Neural cell (in vitro differentiated cells): ENCODE data around the gene KRT80. TPM values are rescaled to one million over a fixed set of nuclear protein-coding genes. Genes with fewer than 3 reads are reported as not detected.

ENCODE experiments used
- H2AFZ ChIP-seq: fragments of 200-600, 300-800 bp; sonication (generic), shearing (Covaris generic); 2 replicates; pipeline ENCODE4 v1.6.0; 2014; ENCODE audit warnings: low read depth, mild to moderate bottlenecking, antibody characterized with exemption, low read length, moderate library complexity
- H3F3A ChIP-seq: fragments of 200-600 bp; shearing (Covaris generic); 2 replicates; pipeline ENCODE4 v1.6.1; 2016; ENCODE audit warnings: mild to moderate bottlenecking, moderate library complexity, mixed read lengths, antibody characterized with exemption, low read length; ENCODE audit not compliant: insufficient read depth, poor library complexity, severe bottlenecking
- H3K27ac ChIP-seq: fragments of 200-600, 300-800 bp; sonication (generic), shearing (Covaris generic); 2 replicates; pipeline ENCODE4 v1.5.1; 2014; ENCODE audit warnings: mild to moderate bottlenecking, low read length, moderate library complexity
- H3K27me3 ChIP-seq: fragments of 300-800, 200-600 bp; sonication (generic), shearing (Covaris generic); 2 replicates; pipeline ENCODE4 v1.6.0; 2014; ENCODE audit warnings: mild to moderate bottlenecking, low read depth, low read length, moderate library complexity; ENCODE audit not compliant: insufficient read depth
- H3K36me3 ChIP-seq: fragments of 300-800, 200-600 bp; sonication (generic), shearing (Covaris generic); 2 replicates; pipeline ENCODE4 v1.5.1; 2014; ENCODE audit warnings: mild to moderate bottlenecking, antibody characterized with exemption, low read length, moderate library complexity; ENCODE audit not compliant: insufficient read depth
- H3K4me2 ChIP-seq: fragments of 300-800, 200-600 bp; sonication (generic), shearing (Covaris generic); 2 replicates; pipeline ENCODE4 v1.6.0; 2014; ENCODE audit warnings: mild to moderate bottlenecking, low read length
- H3K4me3 ChIP-seq: fragments of 300-800, 200-600 bp; sonication (generic), shearing (Covaris generic); 2 replicates; pipeline ENCODE4 v1.5.1; 2014; ENCODE audit warnings: mild to moderate bottlenecking, low read length, moderate library complexity
- H3K79me2 ChIP-seq: fragments of 200-600 bp; shearing (Covaris generic); replicated peaks from 2 replicates; pipeline ENCODE4 v1.6.0; 2014; ENCODE audit warnings: mild to moderate bottlenecking, low read length, moderate library complexity; ENCODE audit not compliant: insufficient read depth
- H3K9ac ChIP-seq: fragments of 300-800, 200-600 bp; sonication (generic), shearing (Covaris generic); 2 replicates; pipeline ENCODE4 v1.6.1; 2016; ENCODE audit warnings: mild to moderate bottlenecking, low read length, mixed read lengths
- H3K9me2 ChIP-seq: fragments of 200-600 bp; shearing (Covaris generic); 2 replicates; pipeline ENCODE4 v1.6.1; 2016; ENCODE audit warnings: mild to moderate bottlenecking, low read length, mixed read lengths; ENCODE audit not compliant: insufficient read depth
- H3K9me3 ChIP-seq: fragments of 200-600, 300-800 bp; sonication (generic), shearing (Covaris generic); 2 replicates; pipeline ENCODE4 v1.6.1; 2016; ENCODE audit warnings: mild to moderate bottlenecking, mixed run types, low read length, moderate library complexity, mixed read lengths
- H4K20me1 ChIP-seq: fragments of 200-600 bp; shearing (Covaris generic); 2 replicates; pipeline ENCODE4 v1.6.1; 2016; ENCODE audit warnings: mild to moderate bottlenecking, mixed run types; ENCODE audit not compliant: insufficient read depth
- CTCF ChIP-seq: fragments of 450-650 bp; IDR thresholded peaks from 2 replicates; pipeline ENCODE4 v1.5.1; 2014; ENCODE audit warnings: antibody characterized with exemption, mild to moderate bottlenecking, moderate library complexity; ENCODE audit not compliant: poor library complexity, severe bottlenecking
- EP300 ChIP-seq: fragments of 450-650 bp; conservative IDR thresholded peaks from 2 replicates; pipeline ENCODE4 v1.6.1; 2014; ENCODE audit warnings: antibody characterized with exemption, mild to moderate bottlenecking, moderate library complexity; ENCODE audit not compliant: poor library complexity, severe bottlenecking
- EZH2 ChIP-seq: fragments of 200-600, 300-800 bp; shearing (Covaris generic), sonication (generic); IDR thresholded peaks from 2 replicates; pipeline ENCODE4 v1.6.1; 2014; ENCODE audit warnings: antibody characterized with exemption, low read length, borderline replicate concordance, mild to moderate bottlenecking; ENCODE audit not compliant: insufficient read depth, poor library complexity, severe bottlenecking
- POLR2AphosphoS5 ChIP-seq: IDR thresholded peaks from 2 replicates; pipeline ENCODE4 v1.6.1; 2012
- RAD21 ChIP-seq: fragments of 450-650 bp; conservative IDR thresholded peaks from 2 replicates; pipeline ENCODE4 v1.6.1; 2014; ENCODE audit warnings: antibody characterized with exemption, mild to moderate bottlenecking, moderate library complexity
- REST ChIP-seq: IDR thresholded peaks from 2 replicates; pipeline ENCODE4 v1.6.1; 2012; ENCODE audit warnings: borderline replicate concordance
- SMC3 ChIP-seq: fragments of 450-650 bp; conservative IDR thresholded peaks from 2 replicates; pipeline ENCODE4 v1.6.1; 2014; ENCODE audit warnings: antibody characterized with exemption, mild to moderate bottlenecking, moderate library complexity; ENCODE audit not compliant: poor library complexity
- TAF1 ChIP-seq: IDR thresholded peaks from 2 replicates; pipeline ENCODE4 v1.6.1; 2012; ENCODE audit warnings: low read depth
- polyA plus RNA-seq: library from polyadenylated mRNA; depleted of rRNA; stranded (reverse); fragments of >200 nt; gene quantifications from 2 replicates; pipeline ENCODE4 v1.2.3, GENCODE V29; 2014

Gene KRT80
- polyA plus RNA-seq, 1 donor from 2014 or later: not detected

GRCh38 chr12:52190860-52191729 lies 719 bp downstream of the KRT80 start:
- H3K27ac ChIP-seq: no peak overlapping the region
- no peak overlapping the region for H3K4me3 ChIP-seq
- TF ChIP-seq SMC3 (no peak), REST (no peak), EZH2 (no peak), CTCF (no peak), RAD21 (no peak), TAF1 (no peak)
- no peaks in the 10 kb centered on the region for H3K79me2 ChIP-seq
- H3K36me3 ChIP-seq: no peaks in the 10 kb centered on the region
- H4K20me1 ChIP-seq: no peaks in the 10 kb centered on the region
- no peaks in the 10 kb centered on the region for H3K9me2 ChIP-seq
- no peak overlapping the region for H2AFZ ChIP-seq
- H3F3A ChIP-seq: no peaks in the 10 kb centered on the region
- no peak overlapping the region for H3K4me2 ChIP-seq
- H3K9me3 ChIP-seq: no peaks in the 10 kb centered on the region
- no peaks in the 10 kb centered on the region for H3K27me3 ChIP-seq
- no peak overlapping the region for H3K9ac ChIP-seq

GRCh38 chr12:52189376-52190174 lies 2.2 kb downstream of the KRT80 start:
- no peak overlapping the region for H2AFZ ChIP-seq
- H3K27me3 ChIP-seq: no peaks in the 10 kb centered on the region
- no peak overlapping the region for H3K9ac ChIP-seq
- no peaks in the 10 kb centered on the region for H3K9me3 ChIP-seq
- no peak for TF ChIP-seq SMC3
- TF ChIP-seq REST: no peak
- TF ChIP-seq POLR2AphosphoS5: no peak
- TF ChIP-seq CTCF: no peak
- no peak for TF ChIP-seq RAD21
- TF ChIP-seq EP300: no peak
- TF ChIP-seq TAF1: no peak
- H3K4me2 ChIP-seq: no peak overlapping the region
- H3K4me3 ChIP-seq: no peak overlapping the region
- no peaks in the 10 kb centered on the region for H4K20me1 ChIP-seq
- H3K36me3 ChIP-seq: no peaks in the 10 kb centered on the region
- H3K27ac ChIP-seq: no peak overlapping the region
- H3F3A ChIP-seq: no peaks in the 10 kb centered on the region
- no peaks in the 10 kb centered on the region for H3K79me2 ChIP-seq
- no peaks in the 10 kb centered on the region for H3K9me2 ChIP-seq
